ENCODE data around the gene PIK3CG.

- TF ChIP-seq EZH2 (IDR thresholded peaks at IDR 0.05; ENCODE audit: low read length, missing control alignments) (no peak), CTCF (conservative IDR thresholded peaks at IDR 0.05 in 1 of 2, IDR thresholded peaks at IDR 0.05 in 1 of 2; ENCODE audit: low read depth in 1 of 2, low read length in 2 of 2) (no peak)
These were observed at the start of gene PIK3CG for GRCh38 chr7:106865130-106866041.

All from fibroblast of lung (primary cell).